H1 (cell line): Measurements from ENCODE around the gene KCNK2. TPM values are rescaled to one million over a fixed set of nuclear protein-coding genes. Genes with fewer than 3 reads are reported as not detected.

Source experiments
- CTCF ChIA-PET: fragments of 300-600 bp; sonication (Branson Sonifier 250); formaldehyde crosslinking; loops from one replicate; lab custom pipeline; 2021; ENCODE audit not compliant: partially characterized antibody; lab: Charles Lee
- POLR2A ChIA-PET: fragments of 300-600 bp; sonication (Branson Sonifier 250); formaldehyde crosslinking; loops from one replicate; lab custom pipeline; 2021; ENCODE audit warnings: inconsistent platforms; ENCODE audit not compliant: partially characterized antibody; lab: Charles Lee
- DNase-seq, 2 experiments: peaks; one replicate each; pipeline versions ENCODE4 v3.0.0 to v3.0.0-alpha.2; 2010 to 2022; ENCODE audit warnings: low spot score in 2 of 2, low read depth in 1 of 2, mixed read lengths in 1 of 2
- FAIRE-seq: peaks from 2 replicates; lab custom pipeline; 2011; peaks lifted over from hg19 to GRCh38; lab: Jason Lieb, UNC
- H2AFZ ChIP-seq: 2 replicates; pipeline ENCODE4 v1.8.1; 2012; ENCODE audit warnings: low read length, inconsistent platforms
- H2AK5ac ChIP-seq: 2 replicates; pipeline ENCODE4 v1.6.1; 2013; ENCODE audit warnings: low read depth, low read length
- H2BK120ac ChIP-seq: replicated peaks from 2 replicates; pipeline ENCODE3; 2013; ENCODE audit warnings: low read depth, low read length, inconsistent platforms
- H2BK12ac ChIP-seq: 2 replicates; pipeline ENCODE4 v1.6.1; 2013; ENCODE audit warnings: low read depth, low read length
- H2BK15ac ChIP-seq: 2 replicates; pipeline ENCODE4 v1.6.1; 2013; ENCODE audit warnings: low read length
- H2BK20ac ChIP-seq: 2 replicates; pipeline ENCODE4 v1.6.1; 2013; ENCODE audit warnings: low read length
- H2BK5ac ChIP-seq: 2 replicates; pipeline ENCODE4 v1.6.1; 2013; ENCODE audit warnings: low read depth, low read length
- H3K14ac ChIP-seq: 2 replicates; pipeline ENCODE4 v1.6.1; 2013; ENCODE audit warnings: inconsistent platforms; ENCODE audit not compliant: insufficient read length
- H3K18ac ChIP-seq: 2 replicates; pipeline ENCODE4 v1.6.1; 2013; ENCODE audit warnings: low read length; ENCODE audit errors: extremely low read depth
- H3K23ac ChIP-seq: 2 replicates; pipeline ENCODE4 v1.6.1; 2013; ENCODE audit warnings: inconsistent platforms; ENCODE audit not compliant: insufficient read length
- H3K23me2 ChIP-seq: 2 replicates; pipeline ENCODE4 v1.6.1; 2013; ENCODE audit warnings: low read depth, low read length
- H3K27ac ChIP-seq: 2 replicates; pipeline ENCODE4 v1.6.1; 2011; ENCODE audit warnings: low read depth, low read length, inconsistent platforms
- H3K27me3 ChIP-seq, 4 experiments: replicated peaks in 1 of 4; 1 replicate in 1 of 4; 2 replicates in 3 of 4; pipeline versions ENCODE4 v1.6.1 to v1.8.1; 2011 to 2013; ENCODE audit warnings: low read length in 3 of 4, mild to moderate bottlenecking in 3 of 4, inconsistent platforms in 2 of 4, mixed read lengths in 2 of 4, moderate library complexity in 1 of 4; ENCODE audit not compliant: control insufficient read depth in 3 of 4, insufficient read depth in 3 of 4; ENCODE audit errors: extremely low read depth in 1 of 4
- H3K36me3 ChIP-seq, 4 experiments: 2 replicates each; pipeline versions ENCODE4 v1.6.1 to v1.8.1; 2011 to 2013; ENCODE audit warnings: mild to moderate bottlenecking in 4 of 4, low read length in 3 of 4, moderate library complexity in 2 of 4, control low read depth in 1 of 4, inconsistent platforms in 1 of 4; ENCODE audit not compliant: insufficient read depth in 4 of 4, control insufficient read depth in 2 of 4
- H3K4ac ChIP-seq: replicated peaks from 2 replicates; pipeline ENCODE3; 2013; ENCODE audit warnings: low read length, low read depth, mixed read lengths, inconsistent platforms; ENCODE audit not compliant: insufficient read length
- H3K4me1 ChIP-seq, 4 experiments: replicated peaks in 1 of 4; 1 replicate in 1 of 4; 2 replicates in 3 of 4; pipeline versions ENCODE4 v1.6.1 to v1.8.1; 2011 to 2013; ENCODE audit warnings: low read length in 3 of 4, inconsistent platforms in 2 of 4, mixed read lengths in 1 of 4; ENCODE audit not compliant: insufficient read depth in 4 of 4, control insufficient read depth in 3 of 4
- H3K4me2 ChIP-seq, 2 experiments: 2 replicates each; pipeline versions ENCODE4 v1.6.1 to v1.8.1; 2011 to 2013; ENCODE audit warnings: low read depth in 2 of 2, low read length in 2 of 2, control low read depth in 1 of 2, inconsistent platforms in 1 of 2, mild to moderate bottlenecking in 1 of 2; ENCODE audit not compliant: insufficient read depth in 1 of 2
- H3K4me3 ChIP-seq, 4 experiments: fragments of 200-600, 300-600 bp in 1 of 4; sonication (generic), shearing (Covaris generic), sonication (Bioruptor Twin) in 1 of 4; 2 replicates each; pipeline versions ENCODE4 v1.5.1 to v1.8.1; 2011 to 2016; ENCODE audit warnings: low read length in 4 of 4, low read depth in 3 of 4, control low read depth in 2 of 4, inconsistent platforms in 2 of 4, mild to moderate bottlenecking in 2 of 4, mixed read lengths in 1 of 4, moderate library complexity in 1 of 4; ENCODE audit not compliant: insufficient read depth in 2 of 4; ENCODE audit errors: extremely low read depth in 1 of 4
- H3K56ac ChIP-seq: replicated peaks from 2 replicates; pipeline ENCODE3; 2013; ENCODE audit warnings: low read depth, mild to moderate bottlenecking, mixed read lengths, low read length, inconsistent platforms; ENCODE audit not compliant: insufficient read length
- H3K79me1 ChIP-seq: 2 replicates; pipeline ENCODE4 v1.6.1; 2013; ENCODE audit warnings: low read depth, low read length, control low read depth
- H3K79me2 ChIP-seq, 2 experiments: 2 replicates each; pipeline versions ENCODE4 v1.6.1 to v1.8.1; 2012 to 2013; ENCODE audit warnings: low read length in 2 of 2, mild to moderate bottlenecking in 2 of 2, inconsistent platforms in 1 of 2; ENCODE audit not compliant: insufficient read depth in 2 of 2, control insufficient read depth in 1 of 2
- H3K9ac ChIP-seq, 4 experiments: replicated peaks in 1 of 4; 1 replicate in 1 of 4; 2 replicates in 3 of 4; pipeline versions ENCODE4 v1.6.1 to v1.8.1; 2011 to 2013; ENCODE audit warnings: low read depth in 3 of 4, low read length in 3 of 4, control low read depth in 2 of 4, mild to moderate bottlenecking in 2 of 4, moderate library complexity in 2 of 4, inconsistent platforms in 1 of 4; ENCODE audit errors: extremely low read depth in 1 of 4
- H3K9me3 ChIP-seq, 2 experiments: 2 replicates each; pipeline versions ENCODE4 v1.6.1 to v1.8.1; 2012 to 2013; ENCODE audit warnings: mild to moderate bottlenecking in 2 of 2, moderate library complexity in 2 of 2, control low read depth in 1 of 2, inconsistent platforms in 1 of 2, low read depth in 1 of 2, low read length in 1 of 2, mixed read lengths in 1 of 2; ENCODE audit not compliant: insufficient read depth in 2 of 2
- H4K20me1 ChIP-seq, 2 experiments: replicated peaks in 1 of 2; 2 replicates each; pipeline versions ENCODE3 to v1.8.1; 2011 to 2013; ENCODE audit warnings: inconsistent platforms in 2 of 2, low read length in 2 of 2, mild to moderate bottlenecking in 1 of 2; ENCODE audit not compliant: insufficient read depth in 2 of 2, control insufficient read depth in 1 of 2
- H4K5ac ChIP-seq: 2 replicates; pipeline ENCODE4 v1.6.1; 2013; ENCODE audit warnings: low read length, low read depth, mixed read lengths, inconsistent platforms; ENCODE audit not compliant: insufficient read length
- H4K8ac ChIP-seq: 2 replicates; pipeline ENCODE4 v1.8.0; 2013; ENCODE audit warnings: mild to moderate bottlenecking, moderate library complexity, low read length, inconsistent platforms; ENCODE audit not compliant: insufficient read depth; ENCODE audit errors: extremely low read depth
- H4K91ac ChIP-seq: replicated peaks from 2 replicates; pipeline ENCODE3; 2013; ENCODE audit warnings: low read length, mixed read lengths, inconsistent platforms; ENCODE audit not compliant: insufficient read length
- ATF2 ChIP-seq: IDR thresholded peaks from 2 replicates; pipeline ENCODE4 v1.6.1; 2012; ENCODE audit warnings: low read length, inconsistent platforms
- BACH1 ChIP-seq: IDR thresholded peaks from 2 replicates; pipeline ENCODE4 v1.6.1; 2012; ENCODE audit warnings: low read length, improper control_type of control experiment
- CHD2 ChIP-seq: IDR thresholded peaks from 2 replicates; pipeline ENCODE4 v1.6.1; 2012; ENCODE audit warnings: low read length, improper control_type of control experiment
- POU5F1 ChIP-seq: IDR thresholded peaks from 2 replicates; pipeline ENCODE4 v1.6.1; 2011; ENCODE audit warnings: low read depth, mild to moderate bottlenecking, low read length, moderate library complexity
- SP1 ChIP-seq: IDR thresholded peaks from 2 replicates; pipeline ENCODE4 v1.6.1; 2011; ENCODE audit warnings: low read depth, low read length
- TAF1 ChIP-seq: IDR thresholded peaks from 2 replicates; pipeline ENCODE4 v1.6.1; 2011; ENCODE audit warnings: mild to moderate bottlenecking, low read depth, low read length
- TEAD4 ChIP-seq: IDR thresholded peaks from 2 replicates; pipeline ENCODE4 v1.6.1; 2012; ENCODE audit warnings: low read depth, low read length, inconsistent platforms, mixed read lengths
- WGBS, 2 experiments: shearing (Covaris generic) in 1 of 2; methylation state at CpG; one replicate each; pipeline versions ENCODE4 v1.1.6 to v1.1.7; 2013 to 2015; ENCODE audit warnings: low lambda C conversion rate in 2 of 2, mixed read lengths in 2 of 2, inconsistent platforms in 1 of 2, low coverage in 1 of 2, missing lambda C conversion rate in 1 of 2; ENCODE audit not compliant: insufficient replicate concordance in 2 of 2, insufficient coverage in 1 of 2, insufficient read length in 1 of 2; ENCODE audit errors: extremely low coverage in 1 of 2, missing lambda C conversion rate in 1 of 2; 5-methylcytosine and 5-hydroxymethylcytosine counted together
- polyA plus RNA-seq, 7 experiments: library from polyadenylated mRNA; depleted of rRNA in 3 of 7; stranded (reverse) in 5 of 7; unstranded in 2 of 7; fragments of >200 nt in 5 of 7; fragments of 200-250 nt in 2 of 7; gene quantifications; 1 replicate in 5 of 7; 2 replicates in 1 of 7; 4 replicates in 1 of 7; pipeline versions ENCODE4 v1.2.1 to v1.2.3, GENCODE V29; 2011 to 2013; ENCODE audit warnings: missing spikeins in 2 of 7, mixed read lengths in 2 of 7
- total RNA-seq: library from RNA; stranded (reverse); fragmentation: NEBNext Ultra II Directional; extraction: Animal tissue kit (Norgen Biotek cat#: 25700); gene quantifications from 2 replicates; pipeline ENCODE4 v1.2.1, GENCODE V29; 2021
- TF ChIP-seq, protein P1 (sequence below): IDR thresholded peaks from 2 replicates; pipeline ENCODE4 v1.6.1; 2011; ENCODE audit warnings: low read depth, mild to moderate bottlenecking, low read length; ENCODE audit not compliant: insufficient read depth

The KCNK2 gene
- total and polyA plus RNA-seq, 2 of the 8 experiments (the other 6 are each of a cell fraction or from before 2014, with no cell fraction given): 0.59 to 1.2 TPM

GRCh38 chr1:215111916-215112315 lies 29.4 kb downstream of the KCNK2 start:
- no peaks in the 10 kb centered on the region for H4K20me1 ChIP-seq
- 90% methylated on average over 3 of the region's 3 CpGs; no CpG with 5 or more reads in 1 of the 2 experiments for WGBS, 2 experiments
- no peak overlapping the region for H2BK12ac ChIP-seq
- no peak overlapping the region for H3K9ac ChIP-seq
- no peak overlapping the region for H3K27ac ChIP-seq
- no peak for DNase-seq
- H2BK5ac ChIP-seq: no peak overlapping the region
- no peaks in the 10 kb centered on the region for H3K36me3 ChIP-seq
- H3K4ac ChIP-seq: no peak overlapping the region
- no peak overlapping the region for H4K8ac ChIP-seq
- H3K27me3 ChIP-seq: no peaks in the 10 kb centered on the region
- no peak for FAIRE-seq
- no peaks in the 10 kb centered on the region; the same call in 1 of the 2 replicates for H3K23me2 ChIP-seq
- H2BK20ac ChIP-seq: no peak overlapping the region
- no peak overlapping the region for H2AK5ac ChIP-seq
- ChIA-PET POLR2A (no interaction called here), CTCF (interaction anchor here (0.6 kb wide), 1 partner anchor 863 kb away, joined by 3 read pairs; no protein-coding TSS in a partner anchor)
- no peak overlapping the region for H2AFZ ChIP-seq
- no peak overlapping the region for H3K18ac ChIP-seq
- no peaks in the 10 kb centered on the region for H3K4me1 ChIP-seq
- no peak overlapping the region for H2BK15ac ChIP-seq
- no peak overlapping the region for H3K56ac ChIP-seq
- no peaks in the 10 kb centered on the region for H3K79me2 ChIP-seq
- no peak overlapping the region for H4K91ac ChIP-seq
- H4K5ac ChIP-seq: no peak overlapping the region
- no peak overlapping the region for H3K14ac ChIP-seq
- H2BK120ac ChIP-seq: no peak overlapping the region
- no peaks in the 10 kb centered on the region for H3K79me1 ChIP-seq
- H3K9me3 ChIP-seq: 0 out of 4 replicates have a peak, but pooled peaks cover 0 to 6% of the 10 kb centered on the region in 2 experiments
- no peak overlapping the region for H3K4me2 ChIP-seq
- H3K23ac ChIP-seq: no peak overlapping the region
- H3K4me3 ChIP-seq: no peak overlapping the region
- TF ChIP-seq, protein P1, sequence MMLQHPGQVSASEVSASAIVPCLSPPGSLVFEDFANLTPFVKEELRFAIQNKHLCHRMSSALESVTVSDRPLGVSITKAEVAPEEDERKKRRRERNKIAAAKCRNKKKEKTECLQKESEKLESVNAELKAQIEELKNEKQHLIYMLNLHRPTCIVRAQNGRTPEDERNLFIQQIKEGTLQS: no peak
- no peak for TF ChIP-seq BACH1
- no peak for TF ChIP-seq CHD2
- TF ChIP-seq TAF1: no peak
- no peak for TF ChIP-seq POU5F1
- TF ChIP-seq SP1: no peak
- TF ChIP-seq TEAD4: no peak
- TF ChIP-seq ATF2: no peak
